ENCODE data around the gene OLFM2.

DNA sequence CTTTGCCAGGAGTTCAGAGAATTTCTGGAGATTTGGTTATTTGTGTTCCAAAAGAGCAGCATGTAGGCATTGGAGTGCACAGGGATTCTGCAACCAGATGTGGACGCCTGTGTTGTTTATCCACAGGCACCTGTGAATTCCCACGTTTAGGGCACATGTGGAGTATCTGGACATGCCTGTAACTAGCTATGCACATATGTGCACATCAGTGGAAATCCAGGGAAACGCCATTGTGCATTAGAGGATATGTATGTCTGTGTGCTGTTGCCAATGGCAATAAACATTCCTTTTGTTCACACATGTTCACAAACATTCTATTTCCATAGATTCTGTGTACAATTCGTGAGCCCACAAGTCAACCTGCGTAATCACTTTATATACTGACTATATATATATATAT, 34.7 kb downstream of the OLFM2 start:
- TF ChIP-seq ZNF274 (IDR thresholded peaks at IDR 0.05; ENCODE audit: low read depth, low read length) (no peak), YY1 (IDR thresholded peaks at IDR 0.05; ENCODE audit: insufficient read depth, insufficient read length) (no peak)
